ENCODE data around the gene ESR2. TPM values are rescaled to one million over a fixed set of nuclear protein-coding genes. Genes with fewer than 3 reads are reported as not detected.

Gene ESR2
- total RNA-seq, 1 experiment from 2014 or later: 0.47 TPM

- ChIA-PET POLR2A (interaction anchor here (0.6 to 0.8 kb wide), 2 partner anchors 36 to 408 kb away, joined by 3 to 4 read pairs; no protein-coding TSS in a partner anchor), CTCF (interaction anchor here (0.7 to 0.9 kb wide), 2 partner anchors 10 to 83 kb away, joined by 3 read pairs; no protein-coding TSS in a partner anchor)
- intact Hi-C loops (cut with micrococcal nuclease): no loop called here
- no peak for DNase-seq (ENCODE audit: unreplicated experiment)
- no peak for TF ChIP-seq CTCF (IDR thresholded peaks at IDR 0.05; ENCODE audit: unreplicated experiment)
- no TSS peak for BruUV-seq (replicated peaks)
- peaks cover 98% of the 10 kb centered on the region for H3K36me3 Mint-ChIP-seq (ENCODE audit: insufficient read depth, unreplicated experiment)
- H3K4me1 Mint-ChIP-seq (ENCODE audit: insufficient read depth, unreplicated experiment): no peaks in the 10 kb centered on the region
- H3K27me3 Mint-ChIP-seq (ENCODE audit: insufficient read depth, unreplicated experiment): no peaks in the 10 kb centered on the region
- H3K27ac Mint-ChIP-seq (ENCODE audit: low read depth, unreplicated experiment): no peak overlapping the region
- H3K4me3 Mint-ChIP-seq (ENCODE audit: unreplicated experiment): no peak overlapping the region
- no peaks in the 10 kb centered on the region for H3K9me3 Mint-ChIP-seq (ENCODE audit: unreplicated experiment)
Observed at GRCh38 chr14:64220466-64220865, 73.7 kb downstream of the ESR2 start.

- no peak for TF ChIP-seq CTCF (IDR thresholded peaks at IDR 0.05; ENCODE audit: unreplicated experiment)
- ChIA-PET CTCF (interaction anchor here (0.9 kb wide), 1 partner anchor 10 kb away, joined by 3 read pairs; no protein-coding TSS in a partner anchor), POLR2A (interaction anchor here (0.6 to 0.8 kb wide), 3 partner anchors 10 to 408 kb away, joined by 3 to 4 read pairs (median 3); no protein-coding TSS in a partner anchor)
- peaks cover 98% of the 10 kb centered on the region for H3K36me3 Mint-ChIP-seq (ENCODE audit: insufficient read depth, unreplicated experiment)
- H3K4me1 Mint-ChIP-seq (ENCODE audit: insufficient read depth, unreplicated experiment): no peaks in the 10 kb centered on the region
- H3K27ac Mint-ChIP-seq (ENCODE audit: low read depth, unreplicated experiment): no peak overlapping the region
- DNase-seq (ENCODE audit: unreplicated experiment): no peak
- no peaks in the 10 kb centered on the region for H3K27me3 Mint-ChIP-seq (ENCODE audit: insufficient read depth, unreplicated experiment)
- no peaks in the 10 kb centered on the region for H3K9me3 Mint-ChIP-seq (ENCODE audit: unreplicated experiment)
- intact Hi-C loops (cut with micrococcal nuclease): no loop called here
- no peak overlapping the region for H3K4me3 Mint-ChIP-seq (ENCODE audit: unreplicated experiment)
- BruUV-seq (replicated peaks): no TSS peak
Observed at GRCh38 chr14:64220056-64220455, 74.1 kb downstream of the ESR2 start.

GRCh38 chr14:64218344-64219240, 75.6 kb downstream of the ESR2 start:
- Mint-ChIP-seq H3K36me3 (ENCODE audit: insufficient read depth, unreplicated experiment) (peaks cover 98% of the 10 kb centered on the region), H3K4me1 (ENCODE audit: insufficient read depth, unreplicated experiment) (no peaks in the 10 kb centered on the region), H3K9me3 (ENCODE audit: unreplicated experiment) (no peaks in the 10 kb centered on the region), H3K4me3 (ENCODE audit: unreplicated experiment) (no peak overlapping the region), H3K27ac (ENCODE audit: low read depth, unreplicated experiment) (no peak overlapping the region), H3K27me3 (ENCODE audit: insufficient read depth, unreplicated experiment) (no peaks in the 10 kb centered on the region)
- ChIA-PET CTCF (interaction anchor here (0.6 to 0.8 kb wide), 3 partner anchors 84 to 264 kb away, joined by 3 to 5 read pairs (median 3); no protein-coding TSS in a partner anchor), POLR2A (no interaction called here)
- no peak for TF ChIP-seq CTCF (IDR thresholded peaks at IDR 0.05; ENCODE audit: unreplicated experiment)
- DNase-seq (ENCODE audit: unreplicated experiment): no peak
- intact Hi-C loops (cut with micrococcal nuclease): no loop called here
- no TSS peak for BruUV-seq (replicated peaks)

- no peak for DNase-seq (ENCODE audit: unreplicated experiment)
- no peaks in the 10 kb centered on the region for H3K4me1 Mint-ChIP-seq (ENCODE audit: insufficient read depth, unreplicated experiment)
- H3K27me3 Mint-ChIP-seq (ENCODE audit: insufficient read depth, unreplicated experiment): no peaks in the 10 kb centered on the region
- H3K27ac Mint-ChIP-seq (ENCODE audit: low read depth, unreplicated experiment): no peak overlapping the region
- intact Hi-C loops (cut with micrococcal nuclease): no loop called here
- peaks cover 98% of the 10 kb centered on the region for H3K36me3 Mint-ChIP-seq (ENCODE audit: insufficient read depth, unreplicated experiment)
- TF ChIP-seq CTCF (IDR thresholded peaks at IDR 0.05; ENCODE audit: unreplicated experiment): no peak
- H3K4me3 Mint-ChIP-seq (ENCODE audit: unreplicated experiment): no peak overlapping the region
- H3K9me3 Mint-ChIP-seq (ENCODE audit: unreplicated experiment): no peaks in the 10 kb centered on the region
- BruUV-seq (replicated peaks): no TSS peak
- POLR2A ChIA-PET: no interaction called here
- CTCF ChIA-PET: interaction anchor here (1.1 kb wide), 1 partner anchor 86 kb away, joined by 4 read pairs; no protein-coding TSS in a partner anchor
Observed at GRCh38 chr14:64217834-64218233, 76.3 kb downstream of the ESR2 start.
